ENCODE data around the gene MARCKS. TPM values are rescaled to one million over a fixed set of nuclear protein-coding genes. Genes with fewer than 3 reads are reported as not detected.
"Not testable (repeated sequence)": the region's sequence is repeated elsewhere in the genome, so short reads cannot be mapped to it uniquely, and the experiment has no call there.

The MARCKS gene
- total RNA-seq, 1 experiment from 2014 or later = 98.7 TPM

GRCh38 chr6:113882336-113883022 lies 25.3 kb downstream of the MARCKS start:
- DNase-seq (ENCODE audit: low read depth) = no peak

- no peak for DNase-seq (ENCODE audit: low read depth)
These were observed 26.9 kb downstream of the MARCKS start for GRCh38 chr6:113884011-113884410.

GRCh38 chr6:113886512-113886911 lies 29.4 kb downstream of the MARCKS start:
- no peak for DNase-seq (ENCODE audit: low read depth)

GRCh38 chr6:113888493-113888892 lies 31.3 kb downstream of the MARCKS start:
- DNase-seq (ENCODE audit: low read depth) = no peak

- no peak for DNase-seq (ENCODE audit: low read depth)
These were observed 31.9 kb downstream of the MARCKS start for GRCh38 chr6:113888956-113889630.

GRCh38 chr6:113893451-113893850 lies 36.3 kb downstream of the MARCKS start:
- DNase-seq (ENCODE audit: low read depth) = no peak

GRCh38 chr6:113893866-113894265 lies 36.7 kb downstream of the MARCKS start:
- peak; percentile 15 for DNase-seq (ENCODE audit: low read depth)

- peak; percentile 15 for DNase-seq (ENCODE audit: low read depth)
These were observed 37.8 kb downstream of the MARCKS start for GRCh38 chr6:113894712-113895674.

GRCh38 chr6:113901482-113901881 lies 44.3 kb downstream of the MARCKS start:
- DNase-seq (ENCODE audit: low read depth) = peak; percentile 25

GRCh38 chr6:113903666-113904330 lies 46.7 kb downstream of the MARCKS start:
- DNase-seq (ENCODE audit: low read depth) = peak; percentile 66

- no peak for DNase-seq (ENCODE audit: low read depth)
These were observed 50.1 kb downstream of the MARCKS start for GRCh38 chr6:113907102-113907815.

- DNase-seq (ENCODE audit: low read depth) = no peak
These were observed 51.7 kb downstream of the MARCKS start for GRCh38 chr6:113908801-113909200.

GRCh38 chr6:113909224-113909856 lies 52.2 kb downstream of the MARCKS start:
- DNase-seq (ENCODE audit: low read depth) = peak; percentile 69

GRCh38 chr6:113910285-113910684 lies 53.1 kb downstream of the MARCKS start:
- DNase-seq (ENCODE audit: low read depth) = not testable (repeated sequence)

Other genes with a start within 250 kb of the MARCKS start
- 76.8 and 119 TPM in 2 replicates for gene HDAC2, start 113.8 kb downstream of the MARCKS start, total RNA-seq (2014; rRNA removed)

All from LHCN-M2 (cell line).